Right atrium auricular region (tissue), 2 donors: ENCODE results near the gene RPTOR. TPM values are rescaled to one million over a fixed set of nuclear protein-coding genes. Genes with fewer than 3 reads are reported as not detected.

Experiments used
- DNase-seq: peaks from one replicate; pipeline ENCODE4 v3.0.0-alpha.2; 2019; ENCODE audit warnings: low spot score
- H3K27ac ChIP-seq, 2 donors: fragments of 200-600 bp; sonication (generic); 1 replicate in 1 of 2; 2 replicates in 1 of 2; pipeline ENCODE4 v1.5.1; 2016 to 2019
- H3K27me3 ChIP-seq, 2 donors: fragments of 200-600 bp; sonication (generic); one replicate each; pipeline versions ENCODE4 v1.5.1 to v1.6.0; 2017 to 2019
- H3K36me3 ChIP-seq: fragments of 200-600 bp; sonication (generic); one replicate; pipeline ENCODE4 v1.5.1; 2016
- H3K4me1 ChIP-seq, 2 donors: fragments of 200-600 bp; sonication (generic); one replicate each; pipeline versions ENCODE4 v1.5.1 to v1.6.0; 2017 to 2019
- H3K4me3 ChIP-seq, 2 donors: fragments of 200-600 bp; sonication (generic); 1 replicate in 1 of 2; 2 replicates in 1 of 2; pipeline ENCODE4 v1.5.1; 2017 to 2019; ENCODE audit warnings: mild to moderate bottlenecking in 1 of 2, moderate library complexity in 1 of 2
- H3K9me3 ChIP-seq, 2 donors: fragments of 200-600 bp; sonication (generic); one replicate each; pipeline ENCODE4 v1.5.1; 2019
- total RNA-seq, 2 donors: library from RNA; depleted of rRNA; stranded (reverse); fragments of >200 nt; gene quantifications; one replicate each; pipeline ENCODE4 v1.1.0, GENCODE V29; 2016
- TF ChIP-seq, protein P1 (sequence below), 2 donors: fragments of 200-600 bp; sonication (generic); IDR thresholded peaks; one replicate each; pipeline ENCODE4 v1.5.1; 2019; ENCODE audit warnings: antibody characterized with exemption in 2 of 2

RPTOR gene
- total RNA-seq, 2 donors from 2014 or later: 19.9 to 22.6 TPM

DNA sequence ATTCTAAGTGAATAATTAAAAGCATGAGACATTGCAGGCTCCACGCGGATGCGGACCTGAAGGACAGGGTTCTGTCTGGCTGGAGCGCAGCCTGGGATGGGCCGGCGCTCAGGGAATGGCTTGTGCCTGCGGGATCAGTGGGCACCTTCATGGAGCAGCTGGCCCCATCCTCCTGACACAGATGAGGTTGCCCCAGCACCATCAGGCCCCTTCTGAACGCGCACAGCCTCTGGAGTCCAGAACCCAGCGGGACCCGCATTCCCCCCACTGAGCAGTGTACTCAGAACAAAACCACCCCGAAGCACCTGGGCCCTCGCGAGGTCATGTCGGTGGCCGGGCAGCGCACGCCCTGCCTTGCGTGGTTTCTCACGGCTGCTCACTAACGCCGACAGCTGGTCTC lies 376.5 kb downstream of the RPTOR start:
- DNase-seq: no peak
- Histone ChIP-seq H3K4me1 (peaks cover 0 to 22% of the 10 kb centered on the region in 2 donors), H3K27ac (no peak overlapping the region), H3K9me3 (no peaks in the 10 kb centered on the region), H3K27me3 (no peaks in the 10 kb centered on the region), H3K36me3 (peaks cover 36% of the 10 kb centered on the region), H3K4me3 (no peak overlapping the region)
- TF ChIP-seq, protein P1, sequence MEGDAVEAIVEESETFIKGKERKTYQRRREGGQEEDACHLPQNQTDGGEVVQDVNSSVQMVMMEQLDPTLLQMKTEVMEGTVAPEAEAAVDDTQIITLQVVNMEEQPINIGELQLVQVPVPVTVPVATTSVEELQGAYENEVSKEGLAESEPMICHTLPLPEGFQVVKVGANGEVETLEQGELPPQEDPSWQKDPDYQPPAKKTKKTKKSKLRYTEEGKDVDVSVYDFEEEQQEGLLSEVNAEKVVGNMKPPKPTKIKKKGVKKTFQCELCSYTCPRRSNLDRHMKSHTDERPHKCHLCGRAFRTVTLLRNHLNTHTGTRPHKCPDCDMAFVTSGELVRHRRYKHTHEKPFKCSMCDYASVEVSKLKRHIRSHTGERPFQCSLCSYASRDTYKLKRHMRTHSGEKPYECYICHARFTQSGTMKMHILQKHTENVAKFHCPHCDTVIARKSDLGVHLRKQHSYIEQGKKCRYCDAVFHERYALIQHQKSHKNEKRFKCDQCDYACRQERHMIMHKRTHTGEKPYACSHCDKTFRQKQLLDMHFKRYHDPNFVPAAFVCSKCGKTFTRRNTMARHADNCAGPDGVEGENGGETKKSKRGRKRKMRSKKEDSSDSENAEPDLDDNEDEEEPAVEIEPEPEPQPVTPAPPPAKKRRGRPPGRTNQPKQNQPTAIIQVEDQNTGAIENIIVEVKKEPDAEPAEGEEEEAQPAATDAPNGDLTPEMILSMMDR (IDR thresholded peaks at IDR 0.05): no peak

DNA sequence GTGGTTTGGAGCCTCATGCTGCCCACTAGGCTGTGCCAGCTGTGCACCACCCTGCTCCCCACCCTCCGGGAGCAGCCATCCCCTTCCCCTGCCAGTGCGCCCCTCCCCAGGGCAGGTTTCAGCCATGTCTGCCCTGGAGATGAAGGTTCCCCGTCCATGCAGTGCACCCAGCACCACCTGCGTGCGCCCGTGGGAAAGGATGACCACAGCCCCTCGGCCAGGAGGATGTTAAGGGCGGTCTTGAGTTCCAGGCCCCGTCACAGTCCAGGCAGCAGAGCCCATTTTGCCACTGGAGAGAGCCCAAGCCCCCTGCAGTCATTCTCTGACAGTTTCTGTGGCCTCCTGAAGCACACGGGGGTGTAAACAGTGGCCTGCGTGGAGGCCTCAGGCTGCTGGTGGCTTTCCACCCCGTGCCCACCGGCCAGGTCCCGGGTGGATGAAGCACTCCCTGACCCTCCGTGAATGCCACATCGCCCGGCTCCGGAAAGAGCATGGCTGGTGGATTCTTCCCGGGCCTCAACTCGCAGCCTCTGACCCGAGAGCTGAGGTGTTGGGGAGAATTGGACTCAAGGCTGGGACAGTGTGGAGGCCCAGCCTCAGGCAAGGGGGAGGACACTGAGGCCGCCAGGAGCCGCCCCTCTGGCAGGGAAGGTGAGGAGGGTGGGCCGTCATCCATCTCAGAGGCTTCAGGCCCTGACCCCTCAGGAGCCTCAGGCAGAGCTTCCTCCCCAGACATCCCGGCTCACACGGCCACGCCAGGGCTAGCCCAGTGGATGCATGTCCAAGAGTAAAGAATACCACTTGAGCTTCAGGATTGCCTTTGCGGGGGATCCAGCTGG lies 377.3 kb downstream of the RPTOR start:
- no peaks in the 10 kb centered on the region for H3K9me3 ChIP-seq
- H3K27me3 ChIP-seq: no peaks in the 10 kb centered on the region
- peaks cover 0 to 22% of the 10 kb centered on the region in 2 donors for H3K4me1 ChIP-seq
- peaks cover 33% of the 10 kb centered on the region for H3K36me3 ChIP-seq
- no peak overlapping the region for H3K4me3 ChIP-seq
- no peak overlapping the region for H3K27ac ChIP-seq
- DNase-seq: no peak
- TF ChIP-seq, protein P1 (IDR thresholded peaks at IDR 0.05): no peak

DNA sequence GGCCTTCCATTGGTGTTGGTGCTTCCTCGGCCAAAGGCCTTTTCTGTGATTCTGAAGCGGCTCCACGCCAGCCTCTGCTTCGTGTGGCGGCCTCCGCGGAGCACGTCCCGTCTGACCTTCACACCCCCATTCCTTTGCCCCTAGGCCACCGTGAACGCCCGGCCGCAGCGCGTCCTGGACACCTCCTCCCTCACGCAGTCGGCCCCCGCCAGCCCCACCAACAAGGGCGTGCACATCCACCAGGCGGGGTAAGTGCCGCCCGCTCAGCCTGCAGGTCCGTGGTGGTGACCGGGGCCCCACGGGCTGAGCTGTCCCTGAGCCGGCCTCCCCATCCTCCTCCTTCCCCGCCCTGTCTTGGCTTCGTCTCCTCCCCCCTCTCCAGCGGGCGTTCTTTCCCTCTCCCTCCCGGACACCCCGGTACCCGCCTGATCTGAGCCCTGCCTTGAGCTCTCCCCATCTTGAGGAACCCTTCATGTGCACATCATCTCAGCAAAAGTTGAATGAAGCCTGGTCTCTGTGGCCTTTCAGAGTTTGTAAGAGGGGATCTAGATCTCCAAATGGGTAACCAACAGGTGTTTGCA lies 378.0 kb downstream of the RPTOR start:
- peaks cover 0 to 22% of the 10 kb centered on the region in 2 donors for H3K4me1 ChIP-seq
- TF ChIP-seq, protein P1 (IDR thresholded peaks at IDR 0.05): no peak
- H3K27ac ChIP-seq: no peak overlapping the region
- H3K9me3 ChIP-seq: no peaks in the 10 kb centered on the region
- no peaks in the 10 kb centered on the region for H3K27me3 ChIP-seq
- no peak overlapping the region for H3K4me3 ChIP-seq
- DNase-seq: no peak
- H3K36me3 ChIP-seq: peaks cover 32% of the 10 kb centered on the region

DNA sequence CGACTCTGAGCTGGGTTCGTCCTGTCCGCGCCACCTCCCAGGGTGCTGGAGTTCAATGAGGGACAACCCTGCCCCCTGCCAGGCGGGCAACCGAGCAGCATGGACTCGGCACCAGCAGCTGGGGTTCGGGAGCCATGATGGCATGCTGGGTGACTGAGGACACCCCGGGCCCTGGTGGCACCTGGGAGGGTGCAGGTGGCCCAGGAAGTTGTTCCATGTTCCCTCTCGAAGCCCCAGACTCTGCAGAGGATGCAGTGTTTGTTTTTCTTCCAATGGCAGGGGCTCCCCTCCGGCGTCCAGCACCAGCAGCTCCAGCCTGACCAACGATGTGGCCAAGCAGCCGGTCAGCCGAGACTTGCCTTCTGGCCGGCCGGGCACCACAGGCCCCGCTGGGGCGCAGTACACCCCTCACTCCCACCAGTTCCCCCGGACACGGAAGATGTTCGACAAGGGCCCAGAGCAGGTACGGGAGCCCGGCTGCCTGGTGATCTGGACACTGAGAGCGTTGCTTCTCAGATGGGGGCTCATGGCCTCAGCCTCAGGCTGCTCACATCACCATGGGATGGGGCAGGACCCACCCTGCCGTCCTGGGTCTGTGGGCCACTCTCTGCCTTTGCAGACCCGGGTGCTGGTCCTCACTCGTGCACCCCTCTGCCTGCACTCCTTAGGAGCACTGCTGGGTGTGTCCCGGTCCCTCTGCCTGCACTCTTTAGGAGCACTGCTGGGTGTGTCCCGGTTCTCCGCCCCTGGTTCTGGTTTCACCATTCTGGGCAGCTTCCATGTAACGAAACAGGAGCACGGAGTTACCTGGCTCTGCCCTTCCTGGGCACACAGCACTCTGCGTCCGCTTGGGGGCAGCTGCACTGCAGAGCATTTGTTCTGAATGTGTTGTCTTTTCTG lies 378.8 kb downstream of the RPTOR start:
- no peak for DNase-seq
- Histone ChIP-seq H3K9me3 (no peaks in the 10 kb centered on the region), H3K36me3 (peaks cover 28% of the 10 kb centered on the region), H3K27me3 (no peaks in the 10 kb centered on the region), H3K27ac (no peak overlapping the region), H3K4me1 (peaks cover 0 to 21% of the 10 kb centered on the region in 2 donors), H3K4me3 (no peak overlapping the region)
- TF ChIP-seq, protein P1 (IDR thresholded peaks at IDR 0.05): no peak

GRCh38 chr17:80924111-80924806 lies 379.6 kb downstream of the RPTOR start:
- Histone ChIP-seq H3K27ac (no peak overlapping the region), H3K4me3 (no peak overlapping the region), H3K4me1 (peaks cover 0 to 13% of the 10 kb centered on the region in 2 donors), H3K9me3 (no peaks in the 10 kb centered on the region), H3K27me3 (no peaks in the 10 kb centered on the region), H3K36me3 (peaks cover 28% of the 10 kb centered on the region)
- DNase-seq: no peak
- TF ChIP-seq, protein P1 (IDR thresholded peaks at IDR 0.05): no peak
